CD8-positive, alpha-beta memory T cell (primary cell): ENCODE measurements around the gene SRRT. TPM values are rescaled to one million over a fixed set of nuclear protein-coding genes. Genes with fewer than 3 reads are reported as not detected.
"Not testable (repeated sequence)": the region's sequence is repeated elsewhere in the genome, so short reads cannot be mapped to it uniquely, and the experiment has no call there.

Experiments used
- CTCF ChIA-PET: fragments of 350-600 bp; sonication (Branson Sonifier 250); formaldehyde crosslinking; loops from one replicate; lab custom pipeline; 2021; ENCODE audit warnings: antibody characterized with exemption; lab: Charles Lee
- POLR2A ChIA-PET: fragments of 350-600 bp; sonication (Branson Sonifier 250); formaldehyde crosslinking; loops from one replicate; lab custom pipeline; 2021; ENCODE audit warnings: antibody characterized with exemption; lab: Charles Lee
- DNase-seq, 5 donors: peaks; one replicate each; pipeline versions ENCODE4 v3.0.0 to v3.0.0-alpha.2; 2020 to 2022; ENCODE audit warnings: mixed read lengths in 1 of 5
- H3K27ac ChIP-seq: one replicate; pipeline ENCODE4 v1.7.0; 2013; ENCODE audit warnings: low read depth, mild to moderate bottlenecking, low read length, moderate library complexity
- H3K27me3 ChIP-seq: 2 replicates; pipeline ENCODE4 v1.7.0; 2013; ENCODE audit warnings: low read length, mild to moderate bottlenecking; ENCODE audit not compliant: insufficient read depth, poor library complexity, severe bottlenecking
- H3K36me3 ChIP-seq: 2 replicates; pipeline ENCODE4 v1.7.0; 2013; ENCODE audit warnings: mild to moderate bottlenecking, low read length, moderate library complexity; ENCODE audit not compliant: insufficient read depth
- H3K4me1 ChIP-seq: 2 replicates; pipeline ENCODE4 v1.7.0; 2013; ENCODE audit warnings: mild to moderate bottlenecking, low read length, moderate library complexity; ENCODE audit not compliant: insufficient read depth
- H3K4me3 ChIP-seq: 2 replicates; pipeline ENCODE4 v1.7.0; 2013; ENCODE audit warnings: mild to moderate bottlenecking, low read length
- H3K9me3 ChIP-seq: 2 replicates; pipeline ENCODE4 v1.7.0; 2013; ENCODE audit warnings: mild to moderate bottlenecking, low read length
- H3K27ac Mint-ChIP-seq, 8 donors: one replicate each; pipeline ENCODE4 v1.8.0; 2020 to 2021; ENCODE audit warnings: mixed read lengths in 8 of 8, mild to moderate bottlenecking in 6 of 8, inconsistent platforms in 3 of 8, moderate library complexity in 3 of 8
- H3K27me3 Mint-ChIP-seq, 2 donors: one replicate each; pipeline ENCODE4 v1.8.0; 2020 to 2021; ENCODE audit warnings: mixed read lengths in 2 of 2, mild to moderate bottlenecking in 1 of 2, moderate library complexity in 1 of 2
- H3K36me3 Mint-ChIP-seq, 3 donors: one replicate each; pipeline ENCODE4 v1.8.0; 2020 to 2021; ENCODE audit warnings: mixed read lengths in 3 of 3, inconsistent platforms in 1 of 3, mild to moderate bottlenecking in 1 of 3
- H3K4me1 Mint-ChIP-seq, 3 donors: one replicate each; pipeline ENCODE4 v1.8.0; 2020 to 2021; ENCODE audit warnings: mixed read lengths in 3 of 3, inconsistent platforms in 1 of 3, mild to moderate bottlenecking in 1 of 3
- H3K4me3 Mint-ChIP-seq, 7 donors: one replicate each; pipeline ENCODE4 v1.8.0; 2020 to 2021; ENCODE audit warnings: mixed read lengths in 7 of 7, mild to moderate bottlenecking in 6 of 7, moderate library complexity in 4 of 7, inconsistent platforms in 2 of 7
- H3K9me3 Mint-ChIP-seq, 5 donors: one replicate each; pipeline ENCODE4 v1.8.0; 2020 to 2022; ENCODE audit warnings: mixed read lengths in 5 of 5, mild to moderate bottlenecking in 3 of 5, moderate library complexity in 2 of 5, inconsistent platforms in 1 of 5
- polyA plus RNA-seq: library from polyadenylated mRNA; unstranded; fragments of 300-500 nt; fragmentation: Illumina TruSeq; gene quantifications from one replicate; pipeline ENCODE4 v1.2.3, GENCODE V29; 2021
- total RNA-seq, 2 experiments: library from RNA; stranded (reverse); gene quantifications; one replicate each; pipeline ENCODE4 v1.2.3, GENCODE V29; 2021

The SRRT gene
- total and polyA plus RNA-seq, 3 experiments from 2014 or later = 90.7 to 290 (median 285) TPM

DNA sequence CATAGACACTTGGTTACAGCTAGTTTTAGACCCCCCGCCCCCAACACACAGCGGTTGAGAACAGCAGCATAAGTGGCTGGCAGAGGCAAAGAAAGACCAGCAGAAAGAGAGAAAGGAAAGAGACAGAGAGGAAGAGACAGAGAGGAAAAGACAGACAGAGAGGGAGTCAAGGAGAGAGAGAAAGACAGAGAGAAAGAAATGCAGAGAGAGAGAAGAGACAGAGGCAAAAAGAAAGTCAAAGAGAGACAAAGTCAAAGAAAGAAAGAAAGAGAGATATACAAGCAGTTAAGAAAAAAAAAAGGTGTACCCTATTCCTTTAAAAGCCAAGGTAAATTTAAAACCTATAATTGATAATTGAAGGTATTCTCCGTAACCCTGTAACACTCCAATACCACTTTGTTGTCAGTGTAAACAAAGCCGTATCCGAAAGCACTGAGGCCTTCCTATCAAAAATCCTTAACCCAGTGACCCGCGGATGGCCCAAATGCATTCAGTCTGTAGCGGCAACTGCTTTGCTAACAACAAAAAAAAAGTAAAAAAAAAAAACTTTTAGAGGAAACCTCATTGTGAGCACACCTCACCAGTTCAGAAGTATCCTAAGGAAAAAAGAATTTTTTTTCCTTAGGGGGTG, 34.3 kb upstream of the SRRT start:
- Histone ChIP-seq H3K4me1 (no peaks in the 10 kb centered on the region), H3K27me3 (no peaks in the 10 kb centered on the region), H3K4me3 (no peak overlapping the region), H3K27ac (peak overlapping the region; percentile 38), H3K9me3 (no peaks in the 10 kb centered on the region), H3K36me3 (no peaks in the 10 kb centered on the region)
- Mint-ChIP-seq H3K4me3 (no peak overlapping the region), H3K27me3 (no peaks in the 10 kb centered on the region), H3K4me1 (peaks cover 8 to 12% (median 11%) of the 10 kb centered on the region in 3 donors), H3K27ac (peak overlapping the region in 1 of 8 donors; percentile 84), H3K9me3 (peaks cover 0 to under 1% (median 0%) of the 10 kb centered on the region in 5 donors), H3K36me3 (peaks cover 0 to 2% (median 0%) of the 10 kb centered on the region in 3 donors)
- CTCF ChIA-PET = interaction anchor here (1.4 kb wide), 1 partner anchor 11 kb away, joined by 5 read pairs; no protein-coding TSS in a partner anchor
- POLR2A ChIA-PET = no interaction called here
- no peak for DNase-seq

DNA sequence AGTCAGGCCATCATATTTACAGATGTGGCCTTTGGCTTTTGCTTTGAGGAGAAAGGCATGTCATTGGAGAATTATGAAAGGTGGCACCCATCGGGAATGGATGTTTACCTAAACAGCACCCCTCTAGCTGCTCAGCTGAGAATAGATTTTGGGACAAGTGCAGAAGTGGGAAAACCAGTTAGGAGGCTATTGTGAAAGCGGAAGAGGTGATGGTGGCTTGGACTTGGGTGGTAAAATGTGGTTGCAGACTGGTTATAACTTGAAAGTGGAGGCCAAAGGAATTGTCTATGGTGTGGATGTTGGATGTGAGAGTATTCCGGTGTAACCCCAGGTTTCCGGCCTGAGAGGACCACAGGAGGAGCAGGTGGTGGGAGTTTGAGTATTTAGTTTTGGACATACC, 27.5 kb upstream of the SRRT start:
- Mint-ChIP-seq H3K27me3 (no peaks in the 10 kb centered on the region), H3K36me3 (peaks cover 0 to 3% (median 1%) of the 10 kb centered on the region in 3 donors), H3K27ac (peak overlapping the region in 1 of 8 donors; percentile 95), H3K4me1 (peaks cover 5% of the 10 kb centered on the region in 3 donors), H3K4me3 (no peak overlapping the region), H3K9me3 (no peaks in the 10 kb centered on the region)
- Histone ChIP-seq H3K4me1 (peaks cover 6% of the 10 kb centered on the region), H3K36me3 (no peaks in the 10 kb centered on the region), H3K27ac (no peak overlapping the region), H3K9me3 (no peaks in the 10 kb centered on the region), H3K27me3 (no peaks in the 10 kb centered on the region), H3K4me3 (no peak overlapping the region)
- no peak for DNase-seq
- ChIA-PET CTCF (no interaction called here), POLR2A (no interaction called here)

DNA sequence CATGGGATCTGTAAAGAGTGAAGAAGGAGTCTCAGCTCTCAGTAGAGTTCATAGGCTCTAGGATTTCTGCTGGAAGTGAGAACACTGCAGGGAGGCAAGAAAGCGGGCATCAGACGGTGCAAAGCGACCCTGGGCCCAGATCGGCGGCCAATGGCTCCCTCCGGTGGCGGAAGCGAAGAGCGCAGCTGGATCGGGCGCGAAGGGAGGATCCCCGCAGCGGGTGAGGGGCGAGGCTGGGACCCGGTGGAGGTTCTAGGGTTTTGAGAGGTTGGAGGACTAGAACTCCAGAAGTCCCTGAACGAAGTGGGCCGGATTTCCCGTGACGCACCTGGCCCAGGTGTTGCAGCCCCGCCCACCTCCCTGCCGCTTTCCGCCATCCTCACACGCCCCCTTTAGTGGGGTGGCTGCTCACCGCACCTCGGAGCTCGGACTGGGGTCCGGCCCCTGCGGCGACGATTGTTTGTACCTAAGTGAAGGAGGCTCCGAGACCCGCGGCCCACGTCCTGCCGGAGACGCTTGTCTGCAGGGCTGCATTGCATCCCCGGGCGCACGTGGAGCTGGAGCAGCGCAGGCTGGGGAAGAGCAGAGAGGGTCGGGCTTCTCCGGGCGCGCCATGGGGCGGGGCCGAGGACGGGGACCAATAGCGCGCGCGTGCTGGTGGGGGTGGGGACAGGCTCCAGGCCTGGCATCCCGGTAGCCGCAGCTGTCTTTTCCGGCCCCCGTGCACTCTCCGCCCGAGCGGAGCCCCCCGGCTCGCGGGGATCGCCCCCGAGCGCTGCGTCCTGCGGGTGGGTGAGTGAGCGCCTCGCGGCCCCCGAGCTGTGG, 22.6 kb upstream of the SRRT start, which contains the start of gene SLC12A9:
SLC12A9 (plus strand) TSS at position 666 of the 825 bp plus-strand sequence. CDS start 1,485 bp downstream, outside the sequence.
- Histone ChIP-seq H3K27ac (peak within 1 kb of the TSS; percentile 64), H3K36me3 (no peaks in the 10 kb centered on the region), H3K27me3 (no peaks in the 10 kb centered on the region), H3K4me3 (peak within 1 kb of the TSS; percentile 85), H3K9me3 (no peaks in the 10 kb centered on the region), H3K4me1 (peaks cover 17% of the 10 kb centered on the region)
- Mint-ChIP-seq H3K36me3 (peaks cover 0 to 21% (median 4%) of the 10 kb centered on the region in 3 donors), H3K4me3 (peak within 1 kb of the TSS; percentile 84 to 96 (median 90)), H3K27ac (peak within 1 kb of the TSS; percentile 36 to 98 (median 90)), H3K9me3 (no peaks in the 10 kb centered on the region), H3K4me1 (peaks cover 15 to 33% (median 21%) of the 10 kb centered on the region in 3 donors), H3K27me3 (no peaks in the 10 kb centered on the region)
- ChIA-PET CTCF (interaction anchor here (0.8 to 5.4 kb wide), 33 partner anchors 10 to 732 kb away, joined by 3 to 52 read pairs (median 4); partner anchors contain the start of genes CNPY4, POP7, SRRT and TRIP6), POLR2A (interaction anchor here (0.5 to 2.0 kb wide), 9 partner anchors 15 to 416 kb away, joined by 3 to 13 read pairs (median 4); partner anchors contain the start of genes FBXO24, LRCH4, POP7 and SRRT)
- peak; percentile 81 to 89 (median 84) for DNase-seq

DNA sequence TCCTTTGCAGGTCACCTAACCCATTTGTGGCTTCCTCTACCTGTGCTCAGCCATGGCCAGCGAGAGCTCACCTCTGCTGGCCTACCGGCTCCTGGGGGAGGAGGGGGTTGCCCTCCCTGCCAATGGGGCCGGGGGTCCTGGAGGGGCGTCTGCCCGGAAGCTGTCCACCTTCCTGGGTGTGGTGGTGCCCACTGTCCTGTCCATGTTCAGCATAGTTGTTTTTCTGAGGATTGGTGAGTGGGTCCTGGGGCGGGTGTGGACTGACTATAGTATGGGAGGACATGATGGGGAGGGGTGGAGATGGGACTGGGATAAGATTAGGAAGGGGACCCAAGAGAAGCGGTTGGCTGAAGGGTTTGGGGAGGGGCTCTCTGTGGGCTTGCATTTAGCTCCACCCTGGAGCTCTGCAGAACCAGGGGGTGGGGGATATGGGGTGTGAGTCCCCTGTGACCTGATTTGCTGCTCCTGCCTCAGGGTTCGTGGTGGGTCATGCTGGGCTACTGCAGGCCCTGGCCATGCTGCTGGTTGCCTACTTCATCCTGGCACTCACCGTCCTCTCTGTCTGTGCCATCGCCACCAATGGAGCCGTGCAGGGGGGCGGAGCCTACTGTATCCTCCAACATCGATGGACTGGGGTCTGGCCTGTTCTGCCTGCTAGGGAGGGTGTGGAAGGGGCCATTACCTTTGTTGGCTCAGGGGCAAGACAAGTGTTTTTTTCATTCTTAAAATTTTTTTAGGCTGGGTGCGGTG, 20.6 kb upstream of the SRRT start:
- H3K4me1 Mint-ChIP-seq = peaks cover 16 to 33% (median 21%) of the 10 kb centered on the region in 3 donors
- Histone ChIP-seq H3K27me3 (no peaks in the 10 kb centered on the region), H3K27ac (no peak overlapping the region), H3K4me3 (no peak overlapping the region), H3K36me3 (no peaks in the 10 kb centered on the region), H3K4me1 (peaks cover 17% of the 10 kb centered on the region), H3K9me3 (no peaks in the 10 kb centered on the region)
- no peak for DNase-seq
- H3K27me3 Mint-ChIP-seq = no peaks in the 10 kb centered on the region
- ChIA-PET POLR2A (no interaction called here), CTCF (interaction anchor here (0.7 to 0.8 kb wide), 2 partner anchors 18 to 54 kb away, joined by 3 read pairs; no protein-coding TSS in a partner anchor)
- peak overlapping the region in 4 of 8 donors; percentile 54 to 75 (median 60) for H3K27ac Mint-ChIP-seq
- peak overlapping the region; percentile 84 to 96 (median 90) for H3K4me3 Mint-ChIP-seq
- H3K9me3 Mint-ChIP-seq = no peaks in the 10 kb centered on the region
- peaks cover 0 to 34% (median 5%) of the 10 kb centered on the region in 3 donors for H3K36me3 Mint-ChIP-seq

DNA sequence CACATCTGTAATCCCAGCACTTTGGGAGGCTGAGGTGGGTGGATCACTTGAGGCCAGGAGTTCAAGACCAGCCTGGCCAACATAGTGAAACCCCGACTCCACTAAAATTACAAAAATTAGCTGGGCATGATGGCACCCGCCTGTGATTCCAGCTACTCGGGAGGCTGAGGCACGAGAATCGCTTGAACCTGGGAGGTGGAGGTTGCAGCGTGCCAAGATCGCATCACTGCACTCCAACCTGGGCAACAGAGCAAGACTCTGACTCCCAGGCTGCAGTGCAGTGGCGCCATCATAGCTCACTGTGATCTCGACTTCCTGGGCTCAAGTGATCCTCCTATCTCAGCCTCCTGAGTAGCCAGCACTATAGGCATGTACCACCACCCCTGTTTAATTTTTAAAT, 20.0 kb upstream of the SRRT start:
- DNase-seq, H3K36me3 ChIP-seq, H3K27me3 ChIP-seq, CTCF ChIA-PET, H3K9me3 Mint-ChIP-seq, H3K9me3 ChIP-seq, H3K27ac ChIP-seq, H3K4me3 ChIP-seq, POLR2A ChIA-PET, H3K27me3 Mint-ChIP-seq: not testable (repeated sequence)
- H3K4me3 Mint-ChIP-seq = peak overlapping the region in 1 of 7 donors; percentile 84
- H3K27ac Mint-ChIP-seq = peak overlapping the region in 1 of 8 donors; percentile 42
- peaks cover 5 to 39% (median 8%) of the 10 kb centered on the region in 3 donors for H3K36me3 Mint-ChIP-seq
- peaks cover 16 to 37% (median 21%) of the 10 kb centered on the region in 3 donors for H3K4me1 Mint-ChIP-seq
- peaks cover 17% of the 10 kb centered on the region for H3K4me1 ChIP-seq

DNA sequence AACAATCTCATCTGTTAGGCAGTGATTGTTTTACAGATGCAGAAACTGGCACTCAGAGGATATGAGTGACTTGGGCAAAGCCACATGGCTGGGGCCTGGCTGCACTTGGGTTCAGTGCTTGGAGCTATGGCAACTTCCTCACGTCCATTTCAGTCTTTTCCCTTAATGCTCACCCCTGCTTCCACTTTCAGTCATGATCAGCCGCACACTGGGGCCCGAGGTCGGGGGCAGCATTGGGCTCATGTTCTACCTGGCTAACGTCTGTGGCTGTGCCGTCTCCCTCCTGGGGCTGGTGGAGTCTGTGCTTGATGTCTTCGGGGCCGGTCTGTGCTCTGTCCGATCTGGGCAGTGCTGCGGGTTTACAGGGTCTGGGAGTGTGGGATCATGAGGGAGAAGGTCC, 19.4 kb upstream of the SRRT start:
- Histone ChIP-seq H3K27me3 (no peaks in the 10 kb centered on the region), H3K36me3 (peaks cover 7% of the 10 kb centered on the region), H3K4me1 (peaks cover 17% of the 10 kb centered on the region), H3K4me3 (no peak overlapping the region), H3K9me3 (no peaks in the 10 kb centered on the region), H3K27ac (no peak overlapping the region)
- DNase-seq = no peak
- no peaks in the 10 kb centered on the region for H3K9me3 Mint-ChIP-seq
- H3K27me3 Mint-ChIP-seq = no peaks in the 10 kb centered on the region
- CTCF ChIA-PET = no interaction called here
- H3K27ac Mint-ChIP-seq = peak overlapping the region in 4 of 8 donors; percentile 73 to 88 (median 79)
- peaks cover 8 to 45% (median 13%) of the 10 kb centered on the region in 3 donors for H3K36me3 Mint-ChIP-seq
- POLR2A ChIA-PET = no interaction called here
- H3K4me3 Mint-ChIP-seq = peak overlapping the region in 1 of 7 donors; percentile 51
- peaks cover 16 to 37% (median 21%) of the 10 kb centered on the region in 3 donors for H3K4me1 Mint-ChIP-seq

DNA sequence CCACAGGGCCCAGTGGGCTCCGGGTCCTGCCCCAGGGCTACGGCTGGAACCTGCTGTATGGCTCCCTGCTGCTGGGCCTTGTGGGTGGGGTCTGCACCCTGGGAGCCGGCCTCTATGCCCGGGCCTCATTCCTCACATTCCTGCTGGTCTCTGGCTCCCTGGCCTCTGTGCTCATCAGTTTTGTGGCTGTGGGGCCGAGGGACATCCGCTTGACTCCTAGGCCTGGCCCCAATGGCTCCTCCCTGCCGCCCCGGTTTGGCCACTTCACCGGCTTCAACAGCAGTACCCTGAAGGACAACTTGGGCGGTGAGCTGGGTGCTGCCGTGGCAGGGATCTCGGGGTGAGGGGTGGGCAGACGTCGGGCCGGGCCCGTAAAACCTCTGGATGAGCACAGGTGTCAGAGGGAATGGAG, 18.0 kb upstream of the SRRT start:
- Histone ChIP-seq H3K4me1 (peaks cover 12% of the 10 kb centered on the region), H3K27me3 (no peaks in the 10 kb centered on the region), H3K36me3 (peaks cover 7% of the 10 kb centered on the region), H3K9me3 (no peaks in the 10 kb centered on the region), H3K27ac (no peak overlapping the region), H3K4me3 (no peak overlapping the region)
- no peak overlapping the region for H3K27ac Mint-ChIP-seq
- peaks cover 13 to 35% (median 19%) of the 10 kb centered on the region in 3 donors for H3K4me1 Mint-ChIP-seq
- peaks cover 13 to 59% (median 18%) of the 10 kb centered on the region in 3 donors for H3K36me3 Mint-ChIP-seq
- ChIA-PET POLR2A (interaction anchor here (0.8 kb wide), 1 partner anchor 13 kb away, joined by 5 read pairs; no protein-coding TSS in a partner anchor), CTCF (interaction anchor here (1.2 kb wide), 1 partner anchor 152 kb away, joined by 3 read pairs; no protein-coding TSS in a partner anchor)
- no peak overlapping the region for H3K4me3 Mint-ChIP-seq
- DNase-seq = no peak
- H3K27me3 Mint-ChIP-seq = no peaks in the 10 kb centered on the region
- H3K9me3 Mint-ChIP-seq = no peaks in the 10 kb centered on the region
